PC-9 (cell line): ENCODE data around the gene TMEM128.

Experiments
- CTCF ChIP-seq: fragments of 200-600 bp; sonication (generic); conservative IDR thresholded peaks from 2 replicates; pipeline ENCODE4 v1.6.1; 2017; ENCODE audit warnings: mixed run types, antibody characterized with exemption, mild to moderate bottlenecking, moderate library complexity
- EZH2 ChIP-seq: fragments of 200-600 bp; sonication (generic); IDR thresholded peaks from 2 replicates; pipeline ENCODE4 v1.8.0; 2017; ENCODE audit warnings: antibody characterized with exemption, low read depth

- TF ChIP-seq CTCF, result no peak
- no peak for TF ChIP-seq EZH2
These were observed 20.0 kb upstream of the TMEM128 start for GRCh38 chr4:4267981-4268380.
